K562 (cell line): Measurements from ENCODE around the gene BTBD2. TPM values are rescaled to one million over a fixed set of nuclear protein-coding genes. Genes with fewer than 3 reads are reported as not detected.

Source experiments
- E2F1 ChIP-seq: sonication (generic); formaldehyde crosslinking; IDR thresholded peaks from 2 replicates; pipeline ENCODE4 v1.8.1; 2023; ENCODE audit warnings: mild to moderate bottlenecking, missing genetic modification reagents, moderate library complexity
- HDAC8 ChIP-seq: fragments of 450-650 bp; IDR thresholded peaks from 2 replicates; pipeline ENCODE4 v1.6.1; 2016; ENCODE audit warnings: mild to moderate bottlenecking, missing genetic modification characterization, moderate library complexity, missing compliant biosample characterization
- HNRNPK ChIP-seq: fragments of 200-400 bp; formaldehyde crosslinking; IDR thresholded peaks from one replicate; pipeline ENCODE4 v1.6.1; 2018; ENCODE audit warnings: mild to moderate bottlenecking, low read depth, low read length; ENCODE audit not compliant: poor library complexity, severe bottlenecking
- LEF1 ChIP-seq: fragments of 450-650 bp; IDR thresholded peaks from 2 replicates; pipeline ENCODE4 v1.6.1; 2016; ENCODE audit warnings: mild to moderate bottlenecking
- MYC ChIP-seq, 2 experiments: fragments of 250-450 bp in 1 of 2; sonication (Bioruptor Pico) in 1 of 2; IDR thresholded peaks; 2 replicates each; pipeline versions ENCODE4 v1.5.1 to v1.6.1; 2012 to 2021; ENCODE audit warnings: low read depth in 2 of 2, borderline replicate concordance in 1 of 2, improper control_type of control experiment in 1 of 2, low read length in 1 of 2, mild to moderate bottlenecking in 1 of 2, moderate library complexity in 1 of 2
- POLR2G ChIP-seq: fragments of 200-400 bp; formaldehyde crosslinking; IDR thresholded peaks from 2 replicates; pipeline ENCODE4 v1.6.1; 2017; ENCODE audit warnings: low read depth, mild to moderate bottlenecking, antibody characterized with exemption, low read length, moderate library complexity
- POLR3G ChIP-seq: IDR thresholded peaks from 2 replicates; pipeline ENCODE4 v1.6.1; 2011; ENCODE audit not compliant: insufficient read length, insufficient replicate concordance; ENCODE audit errors: extremely low read depth
- PTTG1 ChIP-seq: fragments of 450-650 bp; IDR thresholded peaks from 2 replicates; pipeline ENCODE4 v1.6.1; 2016; ENCODE audit warnings: low read depth, mild to moderate bottlenecking, missing genetic modification characterization, missing compliant biosample characterization
- SAP30 ChIP-seq: fragments of 200-600 bp; sonication (generic); IDR thresholded peaks from 2 replicates; pipeline ENCODE4 v1.6.1; 2012; ENCODE audit warnings: borderline replicate concordance, low read depth, mild to moderate bottlenecking, moderate library complexity, low read length, control low read depth, inconsistent platforms; ENCODE audit not compliant: insufficient read depth, poor library complexity, severe bottlenecking
- SMARCB1 ChIP-seq: IDR thresholded peaks from 2 replicates; pipeline ENCODE4 v1.6.1; 2011; ENCODE audit warnings: improper control_type of control experiment, low read depth; ENCODE audit not compliant: insufficient read length
- SNIP1 ChIP-seq: fragments of 450-650 bp; IDR thresholded peaks from 2 replicates; pipeline ENCODE4 v1.7.1; 2017; ENCODE audit warnings: low read depth, mild to moderate bottlenecking
- SRF ChIP-seq, 2 experiments: fragments of 250-450, 450-650 bp in 1 of 2; sonication (Bioruptor Pico) in 1 of 2; sonication (generic) in 1 of 2; formaldehyde crosslinking; IDR thresholded peaks; 2 replicates each; pipeline versions ENCODE4 v1.5.0 to v1.5.1; 2020 to 2022; ENCODE audit warnings: mild to moderate bottlenecking in 1 of 2, missing genetic modification reagents in 1 of 2
- ZC3H8 ChIP-seq: fragments of 450-650 bp; IDR thresholded peaks from 2 replicates; pipeline ENCODE4 v1.6.1; 2017
- ZNF197 ChIP-seq: fragments of 200-800 bp; sonication (Bioruptor generic); IDR thresholded peaks from 2 replicates; pipeline ENCODE4 v1.6.1; 2016; ENCODE audit warnings: low read depth, missing genetic modification characterization, missing compliant biosample characterization
- ZNF324 ChIP-seq: fragments of 250-450 bp; sonication (Bioruptor Pico); IDR thresholded peaks from 2 replicates; pipeline ENCODE4 v1.4.0; 2020; ENCODE audit warnings: mild to moderate bottlenecking
- ZNF408 ChIP-seq: fragments of 250-450 bp; sonication (Bioruptor Pico); IDR thresholded peaks from 2 replicates; pipeline ENCODE4 v1.4.0; 2020; ENCODE audit warnings: low read depth, mild to moderate bottlenecking, moderate library complexity
- polyA plus RNA-seq, 8 experiments: library from polyadenylated mRNA; depleted of rRNA in 4 of 8; stranded (reverse) in 5 of 8; unstranded in 3 of 8; fragments of >200 nt; fragmentation: Nextera tagmentation in 2 of 8; fragmentation: Illumina TruSeq in 1 of 8; extraction: Ambion mirVana in 2 of 8; extraction: Trizol in 1 of 8; gene quantifications; 2 replicates each; pipeline versions ENCODE4 v1.2.1 to v1.2.3, GENCODE V29; 2011 to 2014; ENCODE audit warnings: inconsistent platforms in 1 of 8, missing spikeins in 1 of 8
- total RNA-seq, 7 experiments: library from RNA; depleted of rRNA in 6 of 7; stranded (reverse); fragments of >200 nt in 6 of 7; fragmentation: Illumina TruSeq in 2 of 7; extraction: Trizol in 2 of 7; gene quantifications; 2 replicates each; pipeline versions ENCODE4 v1.2.1 to v1.2.3, GENCODE V29; 2011 to 2021; ENCODE audit warnings: low replicate concordance in 1 of 7
- TF ChIP-seq, protein P1 (sequence below): fragments of 250-450 bp; sonication (Bioruptor Pico); IDR thresholded peaks from 2 replicates; pipeline ENCODE4 v1.4.0; 2020; ENCODE audit warnings: mild to moderate bottlenecking, moderate library complexity
- TF ChIP-seq, protein P2 (sequence below): fragments of 250-450 bp; sonication (Bioruptor Pico); IDR thresholded peaks from 2 replicates; pipeline ENCODE4 v1.8.0; 2021; ENCODE audit warnings: borderline replicate concordance, mild to moderate bottlenecking, moderate library complexity; ENCODE audit not compliant: poor library complexity, severe bottlenecking
- TF ChIP-seq, protein P3 (sequence below): sonication (generic); formaldehyde crosslinking; IDR thresholded peaks from 2 replicates; pipeline ENCODE4 v1.4.0; 2020; ENCODE audit warnings: mild to moderate bottlenecking, missing genetic modification reagents

Gene BTBD2
- total and polyA plus RNA-seq, 9 of the 15 experiments (the other 6 are each of a cell fraction or from before 2014, with no cell fraction given): 0.10 to 15.6 (median 6.9) TPM

GRCh38 chr19:2041683-2042484 lies 26.4 kb upstream of the BTBD2 start (continued):
- TF ChIP-seq, protein P1, sequence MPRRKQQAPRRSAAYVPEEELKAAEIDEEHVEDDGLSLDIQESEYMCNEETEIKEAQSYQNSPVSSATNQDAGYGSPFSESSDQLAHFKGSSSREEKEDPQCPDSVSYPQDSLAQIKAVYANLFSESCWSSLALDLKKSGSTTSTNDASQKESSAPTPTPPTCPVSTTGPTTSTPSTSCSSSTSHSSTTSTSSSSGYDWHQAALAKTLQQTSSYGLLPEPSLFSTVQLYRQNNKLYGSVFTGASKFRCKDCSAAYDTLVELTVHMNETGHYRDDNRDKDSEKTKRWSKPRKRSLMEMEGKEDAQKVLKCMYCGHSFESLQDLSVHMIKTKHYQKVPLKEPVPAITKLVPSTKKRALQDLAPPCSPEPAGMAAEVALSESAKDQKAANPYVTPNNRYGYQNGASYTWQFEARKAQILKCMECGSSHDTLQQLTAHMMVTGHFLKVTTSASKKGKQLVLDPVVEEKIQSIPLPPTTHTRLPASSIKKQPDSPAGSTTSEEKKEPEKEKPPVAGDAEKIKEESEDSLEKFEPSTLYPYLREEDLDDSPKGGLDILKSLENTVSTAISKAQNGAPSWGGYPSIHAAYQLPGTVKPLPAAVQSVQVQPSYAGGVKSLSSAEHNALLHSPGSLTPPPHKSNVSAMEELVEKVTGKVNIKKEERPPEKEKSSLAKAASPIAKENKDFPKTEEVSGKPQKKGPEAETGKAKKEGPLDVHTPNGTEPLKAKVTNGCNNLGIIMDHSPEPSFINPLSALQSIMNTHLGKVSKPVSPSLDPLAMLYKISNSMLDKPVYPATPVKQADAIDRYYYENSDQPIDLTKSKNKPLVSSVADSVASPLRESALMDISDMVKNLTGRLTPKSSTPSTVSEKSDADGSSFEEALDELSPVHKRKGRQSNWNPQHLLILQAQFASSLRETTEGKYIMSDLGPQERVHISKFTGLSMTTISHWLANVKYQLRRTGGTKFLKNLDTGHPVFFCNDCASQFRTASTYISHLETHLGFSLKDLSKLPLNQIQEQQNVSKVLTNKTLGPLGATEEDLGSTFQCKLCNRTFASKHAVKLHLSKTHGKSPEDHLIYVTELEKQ (CRISPR knock-in tag): no peak
- TF ChIP-seq ZNF324 (CRISPR knock-in tag): no peak
- TF ChIP-seq SNIP1: no peak
- peak; percentile 43; the same call in 1 of the 2 replicates for TF ChIP-seq LEF1
- TF ChIP-seq HNRNPK: no peak
- peak; percentile 75 for TF ChIP-seq POLR2G
- no peak for TF ChIP-seq SMARCB1
- peak; percentile 61 for TF ChIP-seq MYC (IDR thresholded peaks at IDR 0.05; ENCODE audit: low read depth, low read length)
- no peak for TF ChIP-seq MYC (CRISPR knock-in tag; IDR thresholded peaks at IDR 0.05; ENCODE audit: borderline replicate concordance, low read depth)
- no peak for TF ChIP-seq ZNF408 (CRISPR knock-in tag)
- TF ChIP-seq SAP30: no peak
- TF ChIP-seq PTTG1 (tag): no peak
- TF ChIP-seq, protein P2, sequence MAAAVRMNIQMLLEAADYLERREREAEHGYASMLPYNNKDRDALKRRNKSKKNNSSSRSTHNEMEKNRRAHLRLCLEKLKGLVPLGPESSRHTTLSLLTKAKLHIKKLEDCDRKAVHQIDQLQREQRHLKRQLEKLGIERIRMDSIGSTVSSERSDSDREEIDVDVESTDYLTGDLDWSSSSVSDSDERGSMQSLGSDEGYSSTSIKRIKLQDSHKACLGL: no peak
- no peak for TF ChIP-seq E2F1 (CRISPR knock-in tag)
- TF ChIP-seq SRF (CRISPR knock-in tag; IDR thresholded peaks at IDR 0.05): no peak
- TF ChIP-seq, protein P3, sequence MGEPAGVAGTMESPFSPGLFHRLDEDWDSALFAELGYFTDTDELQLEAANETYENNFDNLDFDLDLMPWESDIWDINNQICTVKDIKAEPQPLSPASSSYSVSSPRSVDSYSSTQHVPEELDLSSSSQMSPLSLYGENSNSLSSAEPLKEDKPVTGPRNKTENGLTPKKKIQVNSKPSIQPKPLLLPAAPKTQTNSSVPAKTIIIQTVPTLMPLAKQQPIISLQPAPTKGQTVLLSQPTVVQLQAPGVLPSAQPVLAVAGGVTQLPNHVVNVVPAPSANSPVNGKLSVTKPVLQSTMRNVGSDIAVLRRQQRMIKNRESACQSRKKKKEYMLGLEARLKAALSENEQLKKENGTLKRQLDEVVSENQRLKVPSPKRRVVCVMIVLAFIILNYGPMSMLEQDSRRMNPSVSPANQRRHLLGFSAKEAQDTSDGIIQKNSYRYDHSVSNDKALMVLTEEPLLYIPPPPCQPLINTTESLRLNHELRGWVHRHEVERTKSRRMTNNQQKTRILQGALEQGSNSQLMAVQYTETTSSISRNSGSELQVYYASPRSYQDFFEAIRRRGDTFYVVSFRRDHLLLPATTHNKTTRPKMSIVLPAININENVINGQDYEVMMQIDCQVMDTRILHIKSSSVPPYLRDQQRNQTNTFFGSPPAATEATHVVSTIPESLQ (CRISPR knock-in tag): no peak
- TF ChIP-seq ZNF197: no peak
- TF ChIP-seq ZC3H8: no peak
- TF ChIP-seq POLR3G: no peak
- TF ChIP-seq HDAC8 (tag): no peak
